Caco-2 (cell line): ENCODE data around the gene MDH1B. TPM values are rescaled to one million over a fixed set of nuclear protein-coding genes. Genes with fewer than 3 reads are reported as not detected.

Experiments
- BruUV-seq: library from RNA; stranded (reverse); fragments of 400-500 nt; replicated peaks from 2 replicates; lab custom pipeline; 2021; lab: Mats Ljungman, UMichigan
- CTCF ChIA-PET: fragments of 300-600 bp; sonication (Branson Sonifier 250); formaldehyde crosslinking; loops from one replicate; lab custom pipeline; 2022; ENCODE audit warnings: antibody characterized with exemption; lab: Charles Lee
- POLR2A ChIA-PET: fragments of 300-600 bp; sonication (Branson Sonifier 250); formaldehyde crosslinking; loops from one replicate; lab custom pipeline; 2022; ENCODE audit warnings: antibody characterized with exemption; lab: Charles Lee
- DNase-seq, 2 experiments: peaks; one replicate each; pipeline versions ENCODE4 v3.0.0 to v3.0.0-alpha.2; 2020 to 2022
- H3K27me3 ChIP-seq: replicated peaks from 2 replicates; pipeline ENCODE4 v1.6.0; 2011; ENCODE audit warnings: low read length; ENCODE audit not compliant: control insufficient read depth, insufficient read depth
- H3K36me3 ChIP-seq: 2 replicates; pipeline ENCODE4 v1.5.1; 2011; ENCODE audit warnings: low read length; ENCODE audit not compliant: control insufficient read depth, insufficient read depth
- H3K4me1 ChIP-seq: fragments of 250-450 bp; sonication (Bioruptor Pico); 2 replicates; pipeline ENCODE4 v1.5.1; 2020; ENCODE audit warnings: mild to moderate bottlenecking
- H3K4me3 ChIP-seq: 2 replicates; pipeline ENCODE4 v1.5.1; 2011; ENCODE audit warnings: low read depth, mild to moderate bottlenecking, control low read depth, low read length
- H3K9me3 ChIP-seq: fragments of 250-450 bp; sonication (Bioruptor Pico); 2 replicates; pipeline ENCODE4 v1.5.1; 2020; ENCODE audit warnings: mild to moderate bottlenecking, moderate library complexity
- H3K27ac Mint-ChIP-seq: one replicate; pipeline ENCODE4 v1.8.0; 2022; ENCODE audit warnings: mixed read lengths; ENCODE audit not compliant: unreplicated experiment
- H3K27me3 Mint-ChIP-seq: one replicate; pipeline ENCODE4 v1.8.0; 2022; ENCODE audit warnings: mixed read lengths; ENCODE audit not compliant: insufficient read depth, unreplicated experiment
- H3K36me3 Mint-ChIP-seq: one replicate; pipeline ENCODE4 v1.8.0; 2022; ENCODE audit warnings: mild to moderate bottlenecking, mixed read lengths; ENCODE audit not compliant: insufficient read depth, unreplicated experiment
- H3K4me1 Mint-ChIP-seq: one replicate; pipeline ENCODE4 v1.8.0; 2022; ENCODE audit warnings: low read depth, mixed read lengths; ENCODE audit not compliant: unreplicated experiment
- H3K4me3 Mint-ChIP-seq: one replicate; pipeline ENCODE4 v1.8.0; 2022; ENCODE audit warnings: mild to moderate bottlenecking, moderate library complexity, mixed read lengths; ENCODE audit not compliant: unreplicated experiment
- H3K9me3 Mint-ChIP-seq: one replicate; pipeline ENCODE4 v1.8.0; 2022; ENCODE audit warnings: mixed read lengths; ENCODE audit not compliant: unreplicated experiment
- intact Hi-C: fragments of 100-400 bp; cut with micrococcal nuclease; formaldehyde crosslinking; loops from one replicate; pipeline ENCODE4 v1.10.0; 2022; ENCODE audit not compliant: unreplicated experiment
- total RNA-seq: library from RNA; stranded (reverse); gene quantifications from 2 replicates; pipeline ENCODE4 v1.2.3, GENCODE V29; 2022
- TF ChIP-seq, protein P1 (sequence below), 2 experiments: fragments of 200-600 bp in 1 of 2; IDR thresholded peaks; 1 replicate in 1 of 2; 2 replicates in 1 of 2; pipeline versions ENCODE4 v1.5.1 to v1.8.0; 2011 to 2022; ENCODE audit warnings: antibody characterized with exemption in 1 of 2, control low read depth in 1 of 2, inconsistent platforms in 1 of 2, low read depth in 1 of 2, low read length in 1 of 2, mild to moderate bottlenecking in 1 of 2, moderate library complexity in 1 of 2; ENCODE audit not compliant: insufficient read depth in 1 of 2, severe bottlenecking in 1 of 2, unreplicated experiment in 1 of 2

MDH1B gene
- total RNA-seq, 1 experiment from 2014 or later = 0.34 TPM

- Histone ChIP-seq H3K36me3 (no peaks in the 10 kb centered on the region), H3K4me1 (no peaks in the 10 kb centered on the region), H3K4me3 (no peak overlapping the region), H3K27me3 (peaks cover 3% of the 10 kb centered on the region; the same call in 1 of the 2 replicates), H3K9me3 (no peaks in the 10 kb centered on the region)
- BruUV-seq = no TSS peak
- ChIA-PET CTCF (no interaction called here), POLR2A (no interaction called here)
- Mint-ChIP-seq H3K27me3 (peaks cover 24% of the 10 kb centered on the region), H3K9me3 (no peaks in the 10 kb centered on the region), H3K27ac (no peak overlapping the region), H3K4me1 (no peaks in the 10 kb centered on the region), H3K36me3 (no peaks in the 10 kb centered on the region), H3K4me3 (no peak overlapping the region)
- no peak for DNase-seq
- TF ChIP-seq, protein P1, sequence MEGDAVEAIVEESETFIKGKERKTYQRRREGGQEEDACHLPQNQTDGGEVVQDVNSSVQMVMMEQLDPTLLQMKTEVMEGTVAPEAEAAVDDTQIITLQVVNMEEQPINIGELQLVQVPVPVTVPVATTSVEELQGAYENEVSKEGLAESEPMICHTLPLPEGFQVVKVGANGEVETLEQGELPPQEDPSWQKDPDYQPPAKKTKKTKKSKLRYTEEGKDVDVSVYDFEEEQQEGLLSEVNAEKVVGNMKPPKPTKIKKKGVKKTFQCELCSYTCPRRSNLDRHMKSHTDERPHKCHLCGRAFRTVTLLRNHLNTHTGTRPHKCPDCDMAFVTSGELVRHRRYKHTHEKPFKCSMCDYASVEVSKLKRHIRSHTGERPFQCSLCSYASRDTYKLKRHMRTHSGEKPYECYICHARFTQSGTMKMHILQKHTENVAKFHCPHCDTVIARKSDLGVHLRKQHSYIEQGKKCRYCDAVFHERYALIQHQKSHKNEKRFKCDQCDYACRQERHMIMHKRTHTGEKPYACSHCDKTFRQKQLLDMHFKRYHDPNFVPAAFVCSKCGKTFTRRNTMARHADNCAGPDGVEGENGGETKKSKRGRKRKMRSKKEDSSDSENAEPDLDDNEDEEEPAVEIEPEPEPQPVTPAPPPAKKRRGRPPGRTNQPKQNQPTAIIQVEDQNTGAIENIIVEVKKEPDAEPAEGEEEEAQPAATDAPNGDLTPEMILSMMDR (IDR thresholded peaks at IDR 0.05; ENCODE audit: insufficient read depth in 1 of 2, low read depth in 1 of 2, low read length in 1 of 2, severe bottlenecking in 1 of 2, unreplicated experiment in 1 of 2) = no peak
- intact Hi-C loops = no loop called here
Observed at GRCh38 chr2:206700156-206700555, 65.0 kb downstream of the MDH1B start.

DNA sequence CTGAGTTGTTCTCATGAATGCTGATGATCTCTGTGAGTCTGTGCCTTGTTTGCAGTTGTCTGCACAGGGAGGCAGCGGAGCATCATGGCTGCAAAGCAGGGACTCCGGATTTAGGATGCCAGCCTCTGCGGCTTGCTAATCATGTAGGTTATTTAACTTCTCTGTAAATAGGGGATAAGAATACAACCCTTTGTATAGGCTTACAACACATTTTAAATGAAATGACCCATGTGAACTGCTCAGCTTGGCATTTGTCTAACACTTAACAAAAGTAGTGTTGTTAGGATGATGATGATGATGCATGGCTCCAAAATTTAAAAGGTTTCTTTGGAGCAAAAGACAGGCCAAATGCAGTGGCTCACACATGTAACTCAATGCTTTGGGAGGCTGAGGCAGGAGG is 66.3 kb downstream of the MDH1B start:
- H3K4me1 Mint-ChIP-seq = no peaks in the 10 kb centered on the region
- intact Hi-C loops = no loop called here
- Histone ChIP-seq H3K4me3 (no peak overlapping the region), H3K36me3 (no peaks in the 10 kb centered on the region), H3K9me3 (no peaks in the 10 kb centered on the region), H3K4me1 (no peaks in the 10 kb centered on the region), H3K27me3 (peaks cover 3% of the 10 kb centered on the region; the same call in 1 of the 2 replicates)
- CTCF ChIA-PET = no interaction called here
- no peak for DNase-seq
- no peak overlapping the region for H3K4me3 Mint-ChIP-seq
- H3K27ac Mint-ChIP-seq = no peak overlapping the region
- no peaks in the 10 kb centered on the region for H3K9me3 Mint-ChIP-seq
- TF ChIP-seq, protein P1 (IDR thresholded peaks at IDR 0.05; ENCODE audit: insufficient read depth in 1 of 2, low read depth in 1 of 2, low read length in 1 of 2, severe bottlenecking in 1 of 2, unreplicated experiment in 1 of 2) = no peak
- no TSS peak for BruUV-seq
- POLR2A ChIA-PET = no interaction called here
- H3K36me3 Mint-ChIP-seq = no peaks in the 10 kb centered on the region
- H3K27me3 Mint-ChIP-seq = peaks cover 21% of the 10 kb centered on the region

DNA sequence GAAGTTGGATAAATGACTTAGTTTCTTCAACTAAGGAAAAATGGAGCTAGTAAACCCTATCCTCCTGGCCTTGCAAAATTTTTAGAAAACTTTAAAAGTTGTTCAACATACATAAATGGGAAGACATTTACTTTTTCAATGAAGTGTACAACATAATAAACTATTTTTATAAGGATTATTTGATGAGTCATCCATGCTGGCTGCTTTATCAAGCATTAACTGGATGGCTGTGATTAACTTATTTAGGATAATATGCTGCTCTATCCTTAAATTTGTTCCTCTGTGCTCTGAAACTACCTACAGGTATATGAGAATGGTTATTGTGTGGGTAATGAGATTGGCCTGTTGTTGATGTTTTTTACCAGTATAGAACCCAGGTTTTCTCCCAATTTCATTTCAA is 68.2 kb downstream of the MDH1B start:
- H3K4me3 Mint-ChIP-seq = no peak overlapping the region
- Histone ChIP-seq H3K9me3 (no peaks in the 10 kb centered on the region), H3K36me3 (no peaks in the 10 kb centered on the region), H3K4me1 (no peaks in the 10 kb centered on the region), H3K27me3 (peaks cover 1% of the 10 kb centered on the region; the same call in 1 of the 2 replicates), H3K4me3 (no peak overlapping the region)
- ChIA-PET POLR2A (no interaction called here), CTCF (no interaction called here)
- TF ChIP-seq, protein P1 (IDR thresholded peaks at IDR 0.05; ENCODE audit: insufficient read depth in 1 of 2, low read depth in 1 of 2, low read length in 1 of 2, severe bottlenecking in 1 of 2, unreplicated experiment in 1 of 2) = no peak
- intact Hi-C loops = no loop called here
- H3K4me1 Mint-ChIP-seq = no peaks in the 10 kb centered on the region
- no peak overlapping the region for H3K27ac Mint-ChIP-seq
- H3K36me3 Mint-ChIP-seq = no peaks in the 10 kb centered on the region
- H3K9me3 Mint-ChIP-seq = no peaks in the 10 kb centered on the region
- no TSS peak for BruUV-seq
- peaks cover 19% of the 10 kb centered on the region for H3K27me3 Mint-ChIP-seq
- DNase-seq = no peak
